GM19193 (cell line): ENCODE data around the gene DPP8.

Source experiments
- POLR2A ChIP-seq: IDR thresholded peaks from 4 replicates; pipeline ENCODE4 v1.6.1; 2011; ENCODE audit not compliant: insufficient read depth, insufficient read length; ENCODE audit errors: extremely low read depth

Gene DPP8

GRCh38 chr15:65460741-65461347 is 56.6 kb downstream of the DPP8 start:
- no peak for TF ChIP-seq POLR2A

- TF ChIP-seq POLR2A = no peak
Observed at GRCh38 chr15:65451989-65452388, 65.5 kb downstream of the DPP8 start.

DNA sequence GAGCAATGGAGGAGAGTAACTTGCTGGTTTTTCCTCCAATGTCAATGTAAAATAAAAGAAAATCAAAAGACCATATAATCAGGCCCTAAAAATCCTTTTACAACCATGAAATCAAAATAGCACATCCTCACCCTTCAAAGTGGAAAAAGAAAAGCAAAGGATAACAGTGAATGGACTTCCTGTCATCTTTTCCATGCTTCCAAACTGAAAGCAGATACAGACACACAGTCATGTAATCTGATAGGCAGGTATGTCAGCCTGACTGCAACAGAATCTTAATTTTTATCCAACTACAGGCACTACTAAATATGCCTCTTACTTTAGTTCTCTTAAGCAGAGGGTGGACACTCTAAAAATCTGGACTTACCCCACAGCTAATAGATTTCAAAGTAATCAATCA is 66.9 kb downstream of the DPP8 start:
- no peak for TF ChIP-seq POLR2A

GRCh38 chr15:65447145-65447544 is 70.3 kb downstream of the DPP8 start:
- no peak for TF ChIP-seq POLR2A

DNA sequence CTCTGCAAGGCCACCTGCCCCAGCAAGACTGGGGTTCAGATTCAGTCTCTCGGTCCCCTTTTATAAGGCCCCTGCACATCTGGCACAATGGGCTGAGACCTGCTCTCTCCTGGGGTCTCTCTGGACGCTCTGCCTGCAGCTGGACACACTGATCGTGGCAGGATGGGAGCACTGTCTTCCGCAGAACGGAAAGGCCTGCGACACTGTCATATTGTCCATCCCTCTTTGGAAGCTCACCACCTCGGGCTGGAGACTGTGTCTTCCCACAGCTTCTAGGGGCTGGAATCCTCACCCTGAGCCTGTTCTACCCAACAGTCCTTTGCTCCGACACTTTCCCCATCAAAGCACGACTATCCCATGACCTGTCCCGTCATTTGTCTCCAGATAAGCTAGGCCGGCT is 83.3 kb downstream of the DPP8 start:
- TF ChIP-seq POLR2A = no peak

- TF ChIP-seq POLR2A = no peak
Observed at GRCh38 chr15:65431731-65432130, 85.8 kb downstream of the DPP8 start.

DNA sequence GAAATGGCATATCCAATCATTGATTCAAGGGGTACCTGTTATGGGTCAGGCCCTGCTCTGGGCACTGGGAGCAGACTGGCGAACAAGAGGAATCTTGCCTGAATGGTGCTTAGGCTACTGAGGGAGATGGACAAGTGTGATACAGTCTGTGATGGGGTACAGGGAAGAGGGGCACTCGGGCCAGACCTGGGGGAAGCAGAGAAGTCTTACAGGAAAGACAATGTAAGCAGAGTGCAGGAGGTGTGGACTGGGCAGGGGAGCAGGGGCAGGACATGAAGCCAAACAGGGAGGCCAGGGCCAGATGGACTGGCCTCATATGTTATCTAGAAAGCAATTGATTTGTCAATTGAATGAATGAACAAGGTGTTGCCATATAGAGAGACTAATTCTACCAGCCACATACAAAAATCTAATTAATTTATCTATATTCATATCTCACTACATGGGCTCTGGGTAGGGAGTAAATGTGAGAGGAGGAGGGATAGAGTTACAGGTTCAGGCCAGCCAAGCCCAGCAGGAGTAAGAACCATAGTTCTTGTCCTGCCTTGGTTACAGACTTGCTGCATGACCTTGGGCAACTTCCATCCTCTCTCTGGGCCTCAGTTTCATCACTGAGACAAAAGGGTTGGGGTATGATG is 91.2 kb downstream of the DPP8 start:
- TF ChIP-seq POLR2A = no peak

DNA sequence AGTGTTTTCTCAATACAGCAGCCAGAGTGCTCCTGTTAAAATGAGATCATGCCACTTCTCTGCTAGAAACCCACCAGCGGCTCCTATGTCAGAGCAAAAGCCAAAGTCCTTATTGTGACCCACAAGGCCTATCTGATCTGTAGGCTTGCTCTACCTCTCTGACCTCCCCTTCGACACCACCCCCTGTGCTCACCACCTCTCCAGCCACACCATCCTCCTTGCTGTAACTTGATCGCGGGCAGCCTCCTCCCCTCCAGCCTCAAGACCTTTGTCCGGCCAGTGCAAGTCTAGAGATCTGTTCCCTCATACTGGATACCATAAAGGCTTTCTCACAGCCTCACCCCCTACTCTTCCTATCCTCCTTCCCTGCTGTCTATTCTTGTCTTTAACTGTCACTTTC is 92.8 kb downstream of the DPP8 start:
- no peak for TF ChIP-seq POLR2A

DNA sequence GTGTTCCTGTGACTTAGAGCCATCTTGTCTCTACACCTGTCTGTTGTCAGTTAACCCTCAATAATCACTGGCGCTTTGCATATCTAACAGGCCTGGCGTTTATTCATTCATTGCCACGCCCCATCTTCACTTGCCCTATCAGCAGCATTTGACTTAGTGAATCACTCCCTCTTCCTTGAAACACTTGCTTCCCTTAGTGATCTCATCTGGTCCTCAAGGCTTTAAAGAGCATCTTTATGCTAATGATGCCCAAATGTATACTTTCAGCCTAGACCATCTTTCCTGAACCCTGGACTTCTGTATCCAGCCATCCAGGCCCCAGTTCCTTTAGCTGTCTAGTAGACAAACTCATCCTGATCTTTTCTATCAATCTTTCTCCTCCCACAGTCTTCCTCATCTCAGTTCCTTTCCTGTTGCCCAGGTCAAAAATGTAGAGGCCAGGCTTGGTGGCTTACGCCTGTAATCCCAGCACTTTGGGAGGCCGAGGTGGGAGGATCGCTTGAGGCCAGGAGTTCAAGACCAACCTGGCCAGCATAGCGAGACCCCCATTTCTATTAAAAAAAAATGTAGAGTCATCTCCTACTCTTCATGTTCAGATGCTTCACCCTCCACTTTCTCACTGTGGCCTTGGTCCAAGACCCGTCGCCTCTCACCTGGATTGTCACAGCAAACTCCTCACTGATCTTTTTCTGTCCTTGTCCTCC is 93.4 kb downstream of the DPP8 start:
- no peak for TF ChIP-seq POLR2A

- no peak for TF ChIP-seq POLR2A
Observed at GRCh38 chr15:65423150-65423975, 94.1 kb downstream of the DPP8 start.

- TF ChIP-seq POLR2A = no peak
Observed at GRCh38 chr15:65421360-65422215, 95.9 kb downstream of the DPP8 start.

DNA sequence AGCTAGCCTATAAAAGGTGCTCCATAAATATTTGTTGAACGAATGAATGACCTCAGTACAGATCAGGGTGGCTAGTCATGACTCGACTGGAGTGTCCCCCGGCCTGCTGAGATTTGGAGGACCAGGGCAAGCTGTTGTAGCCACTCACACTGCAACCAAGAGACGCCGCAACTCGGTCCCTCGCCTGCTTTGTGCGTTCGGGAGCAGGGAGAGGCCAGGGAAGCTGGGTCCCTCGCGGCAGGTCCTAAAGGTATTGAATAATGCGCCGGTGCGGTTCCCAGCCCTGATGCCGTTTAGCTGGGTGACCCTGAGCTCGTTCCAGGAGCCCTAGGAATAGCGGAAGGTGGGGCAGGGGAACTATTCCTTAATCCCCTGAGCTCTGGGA is 96.5 kb downstream of the DPP8 start:
- no peak for TF ChIP-seq POLR2A

DNA sequence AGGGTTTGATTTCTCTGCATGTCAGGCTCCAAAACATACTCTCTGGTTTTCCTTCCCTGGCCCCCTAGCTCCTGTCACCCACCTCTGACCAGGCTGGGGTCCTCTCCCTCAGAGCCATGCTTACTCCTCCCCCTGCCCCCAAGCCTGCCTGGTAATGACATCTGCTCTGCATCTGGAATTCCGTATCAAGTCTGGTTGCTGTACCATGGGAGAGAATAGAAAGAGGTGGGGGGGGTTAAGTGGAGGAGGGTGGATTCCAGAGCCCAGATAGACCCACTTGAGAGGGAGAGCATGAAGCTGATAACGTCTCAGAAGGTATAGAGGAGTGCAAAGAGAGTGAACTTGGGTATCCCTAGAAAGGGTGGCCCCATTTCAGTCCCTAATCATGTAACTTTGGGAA is 98.9 kb downstream of the DPP8 start:
- TF ChIP-seq POLR2A = no peak

DNA sequence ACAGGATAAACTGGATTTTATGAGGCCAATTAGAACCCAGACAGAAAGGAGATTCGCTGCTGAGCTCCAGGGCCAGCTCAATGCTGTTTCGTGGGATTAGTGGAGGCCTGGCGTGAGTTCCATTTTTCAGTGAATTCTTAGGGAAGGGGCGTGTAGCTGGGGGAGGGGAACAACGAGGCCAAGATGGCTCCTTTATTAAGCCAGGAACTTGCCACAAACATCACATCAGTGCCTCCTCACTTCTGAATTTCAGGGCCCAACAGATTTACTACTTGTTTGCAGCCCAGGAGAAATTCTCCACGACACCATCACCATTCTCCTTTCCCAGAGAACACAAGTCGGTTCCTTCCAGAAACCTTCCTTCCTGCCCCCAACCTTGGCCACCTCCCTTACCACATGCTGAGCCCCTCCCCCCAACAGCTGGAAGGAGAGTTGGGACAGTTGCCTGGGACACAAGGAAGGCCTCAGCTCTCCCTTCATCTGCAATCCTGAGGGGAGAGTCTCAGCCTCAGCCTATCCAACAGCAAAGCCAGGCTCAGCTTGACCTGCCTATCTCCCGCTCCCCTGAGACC is 100.6 kb downstream of the DPP8 start:
- no peak for TF ChIP-seq POLR2A

DNA sequence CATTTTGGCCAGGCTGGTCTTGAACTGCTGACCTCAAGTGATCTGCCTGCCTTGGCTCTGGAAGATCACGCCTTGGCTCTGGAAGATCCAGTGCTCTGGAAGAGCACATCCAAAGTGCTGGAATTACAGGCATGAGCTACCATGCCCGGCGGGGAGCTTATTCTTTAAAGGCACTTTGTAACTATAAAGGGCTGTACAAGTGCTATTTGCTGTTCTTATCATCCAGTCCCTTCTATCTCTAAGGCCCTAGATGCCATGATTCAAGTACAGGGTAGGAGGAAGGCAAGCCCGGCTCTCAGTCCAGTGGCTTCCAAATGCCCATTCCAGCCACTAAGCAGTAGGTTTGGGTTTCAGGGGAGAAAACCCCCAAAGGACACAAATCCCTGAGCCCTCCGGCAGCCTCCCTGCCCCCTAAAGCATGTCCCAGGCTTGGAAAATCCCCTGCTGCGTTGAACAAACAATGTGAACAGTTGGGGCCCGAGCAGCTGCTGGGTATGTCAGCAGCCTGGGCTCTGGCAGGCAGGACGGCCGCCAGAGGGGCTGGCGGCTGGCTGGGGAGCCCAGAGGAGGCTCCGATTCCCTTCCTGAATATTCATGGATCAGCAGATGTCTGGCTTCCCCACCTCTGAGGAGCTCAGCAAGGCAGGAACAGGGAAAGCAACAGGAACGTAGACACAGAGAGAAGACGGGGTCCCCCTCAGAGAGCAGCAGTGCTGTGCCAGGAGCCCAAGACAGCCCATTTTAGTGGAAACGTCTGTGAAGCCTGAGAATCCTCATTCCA is 102.5 kb downstream of the DPP8 start:
- TF ChIP-seq POLR2A = no peak
